Measurements from ENCODE around the gene C22orf15.

The C22orf15 gene

GRCh38 chr22:23773483-23774113 lies 10.8 kb downstream of the C22orf15 start:
- no peak for DNase-seq (ENCODE audit: low spot score)

GRCh38 chr22:23774114-23774921 lies 11.5 kb downstream of the C22orf15 start:
- no peak for DNase-seq (ENCODE audit: low spot score)

- no peak for DNase-seq (ENCODE audit: low spot score)
Measured at GRCh38 chr22:23774922-23775436, 12.2 kb downstream of the C22orf15 start.

- DNase-seq (ENCODE audit: low spot score), result no peak
Measured at GRCh38 chr22:23775779-23776375, 13.1 kb downstream of the C22orf15 start.

GRCh38 chr22:23777776-23778576 lies 15.2 kb downstream of the C22orf15 start:
- DNase-seq (ENCODE audit: low spot score), result no peak

- no peak for DNase-seq (ENCODE audit: low spot score)
Measured at GRCh38 chr22:23778577-23778900, 15.7 kb downstream of the C22orf15 start.

- no peak for DNase-seq (ENCODE audit: low spot score)
Measured at GRCh38 chr22:23779083-23779482, 16.3 kb downstream of the C22orf15 start.

GRCh38 chr22:23779731-23780130 lies 16.9 kb downstream of the C22orf15 start:
- no peak for DNase-seq (ENCODE audit: low spot score)

- DNase-seq (ENCODE audit: low spot score), result no peak
Measured at GRCh38 chr22:23780146-23780748, 17.5 kb downstream of the C22orf15 start.

GRCh38 chr22:23781065-23781464 lies 18.3 kb downstream of the C22orf15 start:
- no peak for DNase-seq (ENCODE audit: low spot score)

GRCh38 chr22:23781511-23782183 lies 18.9 kb downstream of the C22orf15 start:
- DNase-seq (ENCODE audit: low spot score), result no peak

GRCh38 chr22:23782252-23782651 lies 19.5 kb downstream of the C22orf15 start:
- DNase-seq (ENCODE audit: low spot score), result no peak

- no peak for DNase-seq (ENCODE audit: low spot score)
Measured at GRCh38 chr22:23782703-23783102, 19.9 kb downstream of the C22orf15 start.

GRCh38 chr22:23783265-23784150 lies 20.7 kb downstream of the C22orf15 start:
- no peak for DNase-seq (ENCODE audit: low spot score)

- no peak for DNase-seq (ENCODE audit: low spot score)
Measured at GRCh38 chr22:23784215-23784732, 21.5 kb downstream of the C22orf15 start.

- no peak for DNase-seq (ENCODE audit: low spot score)
Measured at GRCh38 chr22:23786261-23786710, 23.5 kb downstream of the C22orf15 start.

GRCh38 chr22:23786752-23787599 lies 24.2 kb downstream of the C22orf15 start, which contains the start of gene SMARCB1:
SMARCB1 (plus strand) TSS chr22:23786966; CDS start chr22:23787170, 204 bp downstream.
- DNase-seq (ENCODE audit: low spot score), result peak; percentile 92

- no peak for DNase-seq (ENCODE audit: low spot score)
Measured at GRCh38 chr22:23787600-23787896, 24.8 kb downstream of the C22orf15 start.

GRCh38 chr22:23787910-23788309 lies 25.1 kb downstream of the C22orf15 start:
- DNase-seq (ENCODE audit: low spot score), result no peak
